ENCODE data around the gene PSD.

GRCh38 chr10:102463983-102464382 is 45.4 kb upstream of the PSD start:
- TF ChIP-seq, protein P1, sequence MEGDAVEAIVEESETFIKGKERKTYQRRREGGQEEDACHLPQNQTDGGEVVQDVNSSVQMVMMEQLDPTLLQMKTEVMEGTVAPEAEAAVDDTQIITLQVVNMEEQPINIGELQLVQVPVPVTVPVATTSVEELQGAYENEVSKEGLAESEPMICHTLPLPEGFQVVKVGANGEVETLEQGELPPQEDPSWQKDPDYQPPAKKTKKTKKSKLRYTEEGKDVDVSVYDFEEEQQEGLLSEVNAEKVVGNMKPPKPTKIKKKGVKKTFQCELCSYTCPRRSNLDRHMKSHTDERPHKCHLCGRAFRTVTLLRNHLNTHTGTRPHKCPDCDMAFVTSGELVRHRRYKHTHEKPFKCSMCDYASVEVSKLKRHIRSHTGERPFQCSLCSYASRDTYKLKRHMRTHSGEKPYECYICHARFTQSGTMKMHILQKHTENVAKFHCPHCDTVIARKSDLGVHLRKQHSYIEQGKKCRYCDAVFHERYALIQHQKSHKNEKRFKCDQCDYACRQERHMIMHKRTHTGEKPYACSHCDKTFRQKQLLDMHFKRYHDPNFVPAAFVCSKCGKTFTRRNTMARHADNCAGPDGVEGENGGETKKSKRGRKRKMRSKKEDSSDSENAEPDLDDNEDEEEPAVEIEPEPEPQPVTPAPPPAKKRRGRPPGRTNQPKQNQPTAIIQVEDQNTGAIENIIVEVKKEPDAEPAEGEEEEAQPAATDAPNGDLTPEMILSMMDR (IDR thresholded peaks at IDR 0.05) = no peak
- TF ChIP-seq ZFX (IDR thresholded peaks at IDR 0.05; ENCODE audit: borderline replicate concordance) = no peak
